ENCODE measurements around the gene TUSC7.

- TF ChIP-seq, protein P1, sequence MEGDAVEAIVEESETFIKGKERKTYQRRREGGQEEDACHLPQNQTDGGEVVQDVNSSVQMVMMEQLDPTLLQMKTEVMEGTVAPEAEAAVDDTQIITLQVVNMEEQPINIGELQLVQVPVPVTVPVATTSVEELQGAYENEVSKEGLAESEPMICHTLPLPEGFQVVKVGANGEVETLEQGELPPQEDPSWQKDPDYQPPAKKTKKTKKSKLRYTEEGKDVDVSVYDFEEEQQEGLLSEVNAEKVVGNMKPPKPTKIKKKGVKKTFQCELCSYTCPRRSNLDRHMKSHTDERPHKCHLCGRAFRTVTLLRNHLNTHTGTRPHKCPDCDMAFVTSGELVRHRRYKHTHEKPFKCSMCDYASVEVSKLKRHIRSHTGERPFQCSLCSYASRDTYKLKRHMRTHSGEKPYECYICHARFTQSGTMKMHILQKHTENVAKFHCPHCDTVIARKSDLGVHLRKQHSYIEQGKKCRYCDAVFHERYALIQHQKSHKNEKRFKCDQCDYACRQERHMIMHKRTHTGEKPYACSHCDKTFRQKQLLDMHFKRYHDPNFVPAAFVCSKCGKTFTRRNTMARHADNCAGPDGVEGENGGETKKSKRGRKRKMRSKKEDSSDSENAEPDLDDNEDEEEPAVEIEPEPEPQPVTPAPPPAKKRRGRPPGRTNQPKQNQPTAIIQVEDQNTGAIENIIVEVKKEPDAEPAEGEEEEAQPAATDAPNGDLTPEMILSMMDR (IDR thresholded peaks at IDR 0.05): no peak
- TF ChIP-seq EP300 (IDR thresholded peaks at IDR 0.05): no peak
- no peak for TF ChIP-seq POLR2AphosphoS5 (IDR thresholded peaks at IDR 0.05)
Measured at GRCh38 chr3:116734243-116734642, 24.7 kb downstream of the TUSC7 start.

All from esophagus muscularis mucosa (tissue), 4 donors.